HUES48 (cell line): ENCODE measurements around the gene ZMIZ2.
"Not testable (repeated sequence)": the region's sequence is repeated elsewhere in the genome, so short reads cannot be mapped to it uniquely, and the experiment has no call there.

Source experiments
- H3K27ac ChIP-seq: one replicate; pipeline ENCODE4 v1.7.0; 2013; ENCODE audit warnings: low read depth, low read length, inconsistent platforms
- H3K27me3 ChIP-seq: 2 replicates; pipeline ENCODE4 v1.6.1; 2013; ENCODE audit warnings: mild to moderate bottlenecking, low read length; ENCODE audit not compliant: control insufficient read depth, insufficient read depth
- H3K36me3 ChIP-seq: 2 replicates; pipeline ENCODE4 v1.6.1; 2013; ENCODE audit warnings: low read length; ENCODE audit not compliant: control insufficient read depth, insufficient read depth
- H3K4me1 ChIP-seq: 2 replicates; pipeline ENCODE4 v1.6.1; 2013; ENCODE audit warnings: mild to moderate bottlenecking, low read length; ENCODE audit not compliant: control insufficient read depth, insufficient read depth
- H3K4me3 ChIP-seq: 2 replicates; pipeline ENCODE4 v1.5.1; 2013; ENCODE audit warnings: mild to moderate bottlenecking, low read depth, low read length
- H3K9ac ChIP-seq: 2 replicates; pipeline ENCODE4 v1.6.1; 2013; ENCODE audit warnings: mild to moderate bottlenecking, low read depth, low read length, moderate library complexity
- H3K9me3 ChIP-seq: 2 replicates; pipeline ENCODE4 v1.6.1; 2013; ENCODE audit warnings: low read length; ENCODE audit not compliant: control insufficient read depth, insufficient read depth

The ZMIZ2 gene

DNA sequence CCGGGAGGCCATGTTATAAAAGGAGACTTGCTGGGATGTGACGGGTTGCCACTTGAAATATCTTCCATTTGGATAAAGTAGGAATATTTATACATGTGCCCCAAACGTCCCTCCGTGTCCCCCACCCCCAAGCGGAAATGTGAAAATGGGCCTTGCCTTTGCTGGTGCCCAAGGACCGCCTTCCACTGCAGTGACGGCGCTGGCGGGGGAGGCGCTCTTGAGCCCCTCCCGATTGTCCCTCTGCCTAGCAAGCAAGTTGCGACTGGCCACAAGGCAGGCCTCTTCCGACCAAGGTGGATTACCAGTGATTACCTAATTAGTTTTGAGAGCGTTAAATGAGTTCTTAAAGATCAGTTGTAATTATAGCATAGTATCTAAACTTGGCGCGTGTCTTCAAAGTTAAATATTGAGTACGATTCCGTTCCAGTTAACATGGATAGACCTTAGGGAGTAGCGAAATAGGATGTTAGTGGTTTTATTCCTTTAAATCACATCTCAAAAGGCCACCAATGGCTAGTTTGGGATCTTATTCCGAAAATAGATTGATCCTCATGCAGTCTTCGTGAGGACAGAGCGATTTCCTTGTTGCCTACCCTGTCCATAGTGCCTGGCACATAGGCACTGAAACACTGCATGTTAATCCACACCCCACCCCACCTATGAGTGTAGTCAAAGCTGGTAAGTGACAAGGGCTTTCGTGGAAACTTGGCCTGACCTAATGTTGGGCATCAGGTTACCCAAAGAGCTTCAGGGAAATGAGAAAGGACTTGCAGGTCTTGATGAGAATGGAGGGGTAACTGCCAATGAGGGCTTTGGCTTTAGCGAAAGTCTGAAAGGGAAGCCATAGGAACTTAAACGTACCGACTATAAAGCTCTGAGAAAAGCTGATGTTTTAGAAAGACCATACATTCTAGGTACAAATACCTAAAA, 48.9 kb downstream of the ZMIZ2 start:
- Histone ChIP-seq H3K27me3 (no peaks in the 10 kb centered on the region), H3K36me3 (peaks cover 48% of the 10 kb centered on the region), H3K4me1 (peaks cover 7% of the 10 kb centered on the region; the same call in 1 of the 2 replicates), H3K9ac (peak overlapping the region; percentile 100), H3K9me3 (no peaks in the 10 kb centered on the region), H3K27ac (peak overlapping the region; percentile 99), H3K4me3 (peak overlapping the region; percentile 84)

DNA sequence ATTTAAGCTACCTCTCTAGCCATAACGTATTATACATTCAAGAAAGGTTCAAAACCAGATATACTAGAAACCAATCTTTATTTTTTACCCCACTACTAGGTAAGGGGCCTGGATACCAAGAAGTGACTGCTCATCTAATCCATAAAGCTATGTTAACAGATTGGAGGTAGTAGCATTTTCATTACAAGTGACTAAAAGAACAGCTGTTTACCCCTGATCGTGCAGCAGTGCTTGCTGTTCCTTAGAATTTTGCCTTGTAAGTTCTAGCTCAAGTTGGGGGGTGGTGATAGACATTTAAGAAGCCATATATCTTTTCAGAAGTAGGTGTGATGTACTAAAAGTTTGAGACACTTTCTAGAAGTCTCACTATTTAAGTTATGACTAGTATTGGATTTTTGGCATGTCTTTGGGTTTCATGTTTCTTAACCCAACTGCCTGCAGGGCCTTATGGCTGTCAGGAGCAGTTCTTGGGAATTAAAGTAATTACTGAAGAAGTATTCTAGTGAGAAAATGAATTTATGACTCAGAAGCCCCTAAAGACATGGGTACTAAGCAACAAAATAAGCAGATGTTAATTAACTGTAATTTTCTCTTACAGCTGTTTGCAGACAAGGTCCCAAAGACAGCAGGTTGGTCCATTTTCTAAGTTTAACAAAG, 50.1 kb downstream of the ZMIZ2 start:
- Histone ChIP-seq H3K9me3 (no peaks in the 10 kb centered on the region), H3K4me3 (peak overlapping the region; percentile 84), H3K36me3 (peaks cover 60% of the 10 kb centered on the region), H3K27me3 (no peaks in the 10 kb centered on the region), H3K4me1 (peaks cover 7% of the 10 kb centered on the region; the same call in 1 of the 2 replicates), H3K27ac (peak overlapping the region; percentile 71), H3K9ac (peak overlapping the region; percentile 34; the same call in 1 of the 2 replicates)

- no peak overlapping the region for H3K4me3 ChIP-seq
- peak overlapping the region; percentile 26 for H3K27ac ChIP-seq
- H3K9ac ChIP-seq = no peak overlapping the region
- H3K36me3 ChIP-seq = peaks cover 61% of the 10 kb centered on the region
- H3K27me3 ChIP-seq = no peaks in the 10 kb centered on the region
- no peaks in the 10 kb centered on the region for H3K9me3 ChIP-seq
- H3K4me1 ChIP-seq = peaks cover 7% of the 10 kb centered on the region; the same call in 1 of the 2 replicates
Observed at GRCh38 chr7:44799939-44800338, 51.3 kb downstream of the ZMIZ2 start.

- Histone ChIP-seq H3K27me3 (no peaks in the 10 kb centered on the region), H3K27ac (peak overlapping the region; percentile 47), H3K36me3 (peaks cover 61% of the 10 kb centered on the region)
Observed at GRCh38 chr7:44801890-44802289, 53.2 kb downstream of the ZMIZ2 start.

GRCh38 chr7:44802418-44803025, 53.9 kb downstream of the ZMIZ2 start:
- Histone ChIP-seq H3K4me1 (peaks cover 7% of the 10 kb centered on the region; the same call in 1 of the 2 replicates), H3K4me3 (no peak overlapping the region), H3K9ac (no peak overlapping the region), H3K9me3 (no peaks in the 10 kb centered on the region), H3K36me3 (peaks cover 60% of the 10 kb centered on the region), H3K27ac (no peak overlapping the region), H3K27me3 (no peaks in the 10 kb centered on the region)

More at GRCh38 chr7:44801890-44802289, 53.2 kb downstream of the ZMIZ2 start:
- peaks cover 7% of the 10 kb centered on the region; the same call in 1 of the 2 replicates for H3K4me1 ChIP-seq
- no peak overlapping the region for H3K4me3 ChIP-seq
- H3K9me3 ChIP-seq = no peaks in the 10 kb centered on the region
- no peak overlapping the region; the same call in 1 of the 2 replicates for H3K9ac ChIP-seq

- H3K27me3 ChIP-seq, H3K9ac ChIP-seq, H3K4me3 ChIP-seq, H3K27ac ChIP-seq, H3K4me1 ChIP-seq, H3K9me3 ChIP-seq: not testable (repeated sequence)
- peaks cover 48% of the 10 kb centered on the region for H3K36me3 ChIP-seq
Observed at GRCh38 chr7:44803828-44804519, 55.3 kb downstream of the ZMIZ2 start.

GRCh38 chr7:44805950-44806349, 57.3 kb downstream of the ZMIZ2 start:
- Histone ChIP-seq H3K9ac (no peak overlapping the region), H3K27me3 (no peaks in the 10 kb centered on the region), H3K4me1 (no peaks in the 10 kb centered on the region), H3K9me3 (no peaks in the 10 kb centered on the region), H3K4me3 (no peak overlapping the region), H3K27ac (peak overlapping the region; percentile 14), H3K36me3 (peaks cover 28% of the 10 kb centered on the region)

DNA sequence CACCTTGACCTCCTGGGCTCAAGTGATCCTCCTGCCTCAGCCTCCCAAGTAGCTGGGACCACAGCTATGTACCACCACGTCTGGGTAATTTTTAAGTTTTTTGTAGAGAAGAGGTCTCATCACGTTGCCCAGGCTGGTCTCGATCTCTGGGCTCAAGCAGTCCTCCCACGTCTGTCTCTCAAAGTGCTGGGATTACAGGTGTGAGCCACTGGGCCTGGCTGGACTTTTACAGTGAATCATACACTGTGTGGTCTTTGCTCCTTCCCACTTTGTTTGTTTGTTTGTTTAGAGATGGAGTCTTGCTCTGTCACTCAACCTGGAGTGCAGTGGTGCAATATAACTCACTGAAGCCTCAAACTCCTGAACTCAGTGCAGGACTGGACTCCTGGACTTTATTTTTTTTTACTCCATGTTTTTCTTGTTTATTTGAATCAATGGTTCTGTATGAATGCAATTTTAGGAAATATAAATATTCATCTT, 60.3 kb downstream of the ZMIZ2 start:
- no peaks in the 10 kb centered on the region for H3K36me3 ChIP-seq
- H3K4me3 ChIP-seq = no peak overlapping the region
- no peaks in the 10 kb centered on the region for H3K27me3 ChIP-seq
- no peaks in the 10 kb centered on the region for H3K9me3 ChIP-seq
- no peak overlapping the region for H3K27ac ChIP-seq
- H3K4me1 ChIP-seq = no peaks in the 10 kb centered on the region
- no peak overlapping the region for H3K9ac ChIP-seq

DNA sequence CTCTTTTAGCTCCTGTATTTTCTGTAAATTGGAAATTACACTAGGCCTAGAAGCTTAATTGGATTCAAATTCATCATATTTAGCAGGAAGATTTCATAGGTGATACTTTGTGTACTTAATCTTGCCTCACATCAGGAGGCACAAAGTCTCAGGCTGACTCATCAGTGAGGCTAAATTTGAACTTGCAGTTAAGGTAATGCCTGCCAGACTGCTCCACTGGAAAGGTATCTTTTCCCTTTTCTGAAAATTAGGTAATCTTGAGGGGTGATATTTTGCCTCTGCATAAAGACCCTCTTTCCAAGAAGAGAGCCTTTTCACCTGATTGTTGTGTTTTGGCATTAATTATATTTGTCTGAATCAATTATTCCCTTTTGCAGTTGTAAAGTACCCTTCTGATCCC, 62.4 kb downstream of the ZMIZ2 start:
- Histone ChIP-seq H3K36me3 (no peaks in the 10 kb centered on the region), H3K4me3 (no peak overlapping the region), H3K9me3 (no peaks in the 10 kb centered on the region), H3K4me1 (no peaks in the 10 kb centered on the region), H3K27ac (no peak overlapping the region), H3K27me3 (no peaks in the 10 kb centered on the region), H3K9ac (no peak overlapping the region)

GRCh38 chr7:44811571-44811970, 62.9 kb downstream of the ZMIZ2 start:
- H3K9ac ChIP-seq = no peak overlapping the region

More at GRCh38 chr7:44811571-44811970, 62.9 kb downstream of the ZMIZ2 start:
- H3K9me3 ChIP-seq = no peaks in the 10 kb centered on the region
- no peaks in the 10 kb centered on the region for H3K36me3 ChIP-seq
- no peak overlapping the region for H3K27ac ChIP-seq
- H3K4me3 ChIP-seq = no peak overlapping the region
- no peaks in the 10 kb centered on the region for H3K4me1 ChIP-seq
- no peaks in the 10 kb centered on the region for H3K27me3 ChIP-seq
